Astrocyte of the spinal cord (primary cell): ENCODE measurements around the gene GRIP2.

Experiments used
- DNase-seq: peaks from one replicate; pipeline ENCODE4 v3.0.0; 2011; ENCODE audit warnings: low read depth, low spot score
- H3K4me3 ChIP-seq: 2 replicates; pipeline ENCODE4 v1.5.1; 2011; ENCODE audit warnings: low read depth, mild to moderate bottlenecking, low read length, moderate library complexity
- CTCF ChIP-seq: IDR thresholded peaks from 2 replicates; pipeline ENCODE4 v1.5.1; 2012; ENCODE audit warnings: low read depth, mild to moderate bottlenecking, low read length, inconsistent platforms
- in situ Hi-C: cut with HindIII; loops from 2 replicates; pipeline ENCODE4 v1.10.0; 2017; ENCODE audit warnings: low sequenced_read_pairs

The GRIP2 gene

GRCh38 chr3:14513566-14514322 lies 26.4 kb downstream of the GRIP2 start:
- no peak for TF ChIP-seq CTCF
- DNase-seq = no peak

GRCh38 chr3:14512942-14513327 lies 27.2 kb downstream of the GRIP2 start:
- H3K4me3 ChIP-seq = no peak overlapping the region
- in situ Hi-C loops = no loop called here
- DNase-seq = no peak

More at GRCh38 chr3:14513566-14514322, 26.4 kb downstream of the GRIP2 start:
- H3K4me3 ChIP-seq = no peak overlapping the region
- in situ Hi-C loops = no loop called here

GRCh38 chr3:14512281-14512941 lies 27.7 kb downstream of the GRIP2 start:
- in situ Hi-C loops = no loop called here
- no peak for DNase-seq

More at GRCh38 chr3:14512942-14513327, 27.2 kb downstream of the GRIP2 start:
- TF ChIP-seq CTCF = no peak

GRCh38 chr3:14511623-14512280 lies 28.4 kb downstream of the GRIP2 start:
- no peak for TF ChIP-seq CTCF
- in situ Hi-C loops = no loop called here
- H3K4me3 ChIP-seq = no peak overlapping the region
- DNase-seq = no peak

More at GRCh38 chr3:14512281-14512941, 27.7 kb downstream of the GRIP2 start:
- H3K4me3 ChIP-seq = no peak overlapping the region
- TF ChIP-seq CTCF = no peak

GRCh38 chr3:14510838-14511622 lies 29.1 kb downstream of the GRIP2 start:
- no peak overlapping the region for H3K4me3 ChIP-seq
- in situ Hi-C loops = no loop called here
- no peak for TF ChIP-seq CTCF
- no peak for DNase-seq

- in situ Hi-C loops = no loop called here
- DNase-seq = no peak
- H3K4me3 ChIP-seq = no peak overlapping the region
- no peak for TF ChIP-seq CTCF
Measured at GRCh38 chr3:14509796-14510100, 30.4 kb downstream of the GRIP2 start.
